Tibial nerve (tissue), 4 donors: ENCODE results near the gene SORCS2. TPM values are rescaled to one million over a fixed set of nuclear protein-coding genes. Genes with fewer than 3 reads are reported as not detected.

Experiments
- DNase-seq, 2 donors: peaks; one replicate each; pipeline ENCODE4 v3.0.0-alpha.2; 2019; ENCODE audit warnings: low spot score in 2 of 2
- H3K27ac ChIP-seq, 4 donors: fragments of 200-600 bp; sonication (generic) in 3 of 4; one replicate each; pipeline ENCODE4 v1.5.1; 2017 to 2019; ENCODE audit warnings: mild to moderate bottlenecking in 1 of 4
- H3K27me3 ChIP-seq, 2 donors: fragments of 200-600 bp; sonication (generic) in 1 of 2; one replicate each; pipeline versions ENCODE4 v1.5.1 to v1.6.0; 2017 to 2019
- H3K36me3 ChIP-seq, 3 donors: fragments of 200-600 bp; sonication (generic); one replicate each; pipeline ENCODE4 v1.5.1; 2018 to 2019
- H3K4me1 ChIP-seq, 4 donors: fragments of 200-600 bp; sonication (generic) in 3 of 4; one replicate each; pipeline ENCODE4 v1.5.1; 2017 to 2019
- H3K4me3 ChIP-seq, 4 donors: fragments of 200-600 bp; sonication (generic) in 3 of 4; one replicate each; pipeline ENCODE4 v1.5.1; 2017 to 2019; ENCODE audit warnings: mild to moderate bottlenecking in 1 of 4, moderate library complexity in 1 of 4
- H3K9me3 ChIP-seq, 4 donors: fragments of 200-600 bp; sonication (generic) in 3 of 4; one replicate each; pipeline ENCODE4 v1.5.1; 2017 to 2019
- CTCF ChIP-seq, 5 experiments: fragments of 200-600 bp in 3 of 5; fragments of 450-650 bp in 2 of 5; sonication (generic) in 3 of 5; IDR thresholded peaks; one replicate each; pipeline ENCODE4 v1.5.1; 2016 to 2019; ENCODE audit warnings: antibody characterized with exemption in 5 of 5, mild to moderate bottlenecking in 3 of 5, moderate library complexity in 2 of 5
- EP300 ChIP-seq, 2 donors: sonication (generic); formaldehyde crosslinking; IDR thresholded peaks; one replicate each; pipeline ENCODE4 v1.6.1; 2017; ENCODE audit warnings: antibody characterized with exemption in 2 of 2, mild to moderate bottlenecking in 1 of 2
- POLR2A ChIP-seq, 2 donors: fragments of 450-650 bp; IDR thresholded peaks; one replicate each; pipeline ENCODE4 v1.6.1; 2017; ENCODE audit warnings: antibody characterized with exemption in 2 of 2, mild to moderate bottlenecking in 2 of 2, moderate library complexity in 2 of 2
- WGBS, 2 donors: methylation state at CpG; one replicate each; pipeline ENCODE4 v1.1.5; 2018; 5-methylcytosine and 5-hydroxymethylcytosine counted together
- total RNA-seq, 4 donors: library from RNA; depleted of rRNA; stranded (reverse); fragments of >200 nt; gene quantifications; one replicate each; pipeline ENCODE4 v1.1.0, GENCODE V29; 2016

The SORCS2 gene
- total RNA-seq, 4 donors from 2014 or later = 15.6 to 48.9 (median 38.3) TPM

- H3K27ac ChIP-seq = no peak overlapping the region
- H3K4me3 ChIP-seq = no peak overlapping the region
- H3K9me3 ChIP-seq = peaks cover 0 to 10% (median 0%) of the 10 kb centered on the region in 4 donors
- H3K27me3 ChIP-seq = no peaks in the 10 kb centered on the region
- peaks cover 0 to 3% (median 0%) of the 10 kb centered on the region in 4 donors for H3K4me1 ChIP-seq
- no peak for DNase-seq
- H3K36me3 ChIP-seq = peaks cover 0 to 31% (median 0%) of the 10 kb centered on the region in 3 donors
- no peak for TF ChIP-seq POLR2A (IDR thresholded peaks at IDR 0.05)
- no peak for TF ChIP-seq CTCF (IDR thresholded peaks at IDR 0.05)
- TF ChIP-seq EP300 (IDR thresholded peaks at IDR 0.05) = no peak
Measured at GRCh38 chr4:7641712-7642111, 449.4 kb downstream of the SORCS2 start.

GRCh38 chr4:7642741-7643458 is 450.6 kb downstream of the SORCS2 start:
- DNase-seq = no peak
- WGBS, 2 donors = 58 to 61% methylated on average over 9 of the region's 9 CpGs
- H3K36me3 ChIP-seq = peaks cover 0 to 31% (median 0%) of the 10 kb centered on the region in 3 donors
- H3K9me3 ChIP-seq = peaks cover 0 to 10% (median 0%) of the 10 kb centered on the region in 4 donors
- no peak overlapping the region for H3K27ac ChIP-seq
- no peaks in the 10 kb centered on the region for H3K27me3 ChIP-seq
- H3K4me3 ChIP-seq = no peak overlapping the region
- H3K4me1 ChIP-seq = peaks cover 0 to 10% (median 0%) of the 10 kb centered on the region in 4 donors
- TF ChIP-seq CTCF (IDR thresholded peaks at IDR 0.05) (no peak), POLR2A (IDR thresholded peaks at IDR 0.05) (no peak), EP300 (IDR thresholded peaks at IDR 0.05) (no peak)

GRCh38 chr4:7645158-7645557 is 452.8 kb downstream of the SORCS2 start:
- TF ChIP-seq POLR2A (IDR thresholded peaks at IDR 0.05) (no peak), EP300 (IDR thresholded peaks at IDR 0.05) (no peak), CTCF (IDR thresholded peaks at IDR 0.05) (no peak)
- H3K27ac ChIP-seq = no peak overlapping the region
- peaks cover 0 to 20% (median 0%) of the 10 kb centered on the region in 3 donors for H3K36me3 ChIP-seq
- DNase-seq = no peak
- no peak overlapping the region for H3K4me3 ChIP-seq
- WGBS, 2 donors = 100% methylated on average over 1 of the region's 1 CpG
- H3K4me1 ChIP-seq = peaks cover 0 to 27% (median 4%) of the 10 kb centered on the region in 4 donors
- peaks cover 0 to 10% (median 0%) of the 10 kb centered on the region in 4 donors for H3K9me3 ChIP-seq
- H3K27me3 ChIP-seq = no peaks in the 10 kb centered on the region

GRCh38 chr4:7645956-7646355 is 453.6 kb downstream of the SORCS2 start:
- Histone ChIP-seq H3K27me3 (no peaks in the 10 kb centered on the region), H3K4me1 (peaks cover 0 to 35% (median 4%) of the 10 kb centered on the region in 4 donors), H3K27ac (no peak overlapping the region), H3K36me3 (peaks cover 0 to 16% (median 0%) of the 10 kb centered on the region in 3 donors), H3K4me3 (no peak overlapping the region), H3K9me3 (peaks cover 0 to 10% (median 0%) of the 10 kb centered on the region in 4 donors)
- no peak for DNase-seq
- WGBS, 2 donors = 91 to 93% methylated on average over 23 of the region's 23 CpGs
- TF ChIP-seq CTCF (IDR thresholded peaks at IDR 0.05) (no peak), POLR2A (IDR thresholded peaks at IDR 0.05) (no peak), EP300 (IDR thresholded peaks at IDR 0.05) (no peak)

GRCh38 chr4:7646384-7647061 is 454.2 kb downstream of the SORCS2 start:
- Histone ChIP-seq H3K4me3 (no peak overlapping the region), H3K9me3 (peaks cover 0 to 10% (median 0%) of the 10 kb centered on the region in 4 donors), H3K27ac (no peak overlapping the region), H3K36me3 (peaks cover 0 to 14% (median 0%) of the 10 kb centered on the region in 3 donors), H3K4me1 (peaks cover 0 to 41% (median 7%) of the 10 kb centered on the region in 4 donors), H3K27me3 (no peaks in the 10 kb centered on the region)
- 88 to 92% methylated on average over 18 of the region's 18 CpGs for WGBS, 2 donors
- DNase-seq = no peak
- TF ChIP-seq CTCF (IDR thresholded peaks at IDR 0.05) (no peak), EP300 (IDR thresholded peaks at IDR 0.05) (no peak), POLR2A (IDR thresholded peaks at IDR 0.05) (no peak)
